ENCODE data around the gene ACRBP. TPM values are rescaled to one million over a fixed set of nuclear protein-coding genes. Genes with fewer than 3 reads are reported as not detected.

The ACRBP gene
- total RNA-seq, 1 experiment from 2014 or later: 0.54 TPM

DNA sequence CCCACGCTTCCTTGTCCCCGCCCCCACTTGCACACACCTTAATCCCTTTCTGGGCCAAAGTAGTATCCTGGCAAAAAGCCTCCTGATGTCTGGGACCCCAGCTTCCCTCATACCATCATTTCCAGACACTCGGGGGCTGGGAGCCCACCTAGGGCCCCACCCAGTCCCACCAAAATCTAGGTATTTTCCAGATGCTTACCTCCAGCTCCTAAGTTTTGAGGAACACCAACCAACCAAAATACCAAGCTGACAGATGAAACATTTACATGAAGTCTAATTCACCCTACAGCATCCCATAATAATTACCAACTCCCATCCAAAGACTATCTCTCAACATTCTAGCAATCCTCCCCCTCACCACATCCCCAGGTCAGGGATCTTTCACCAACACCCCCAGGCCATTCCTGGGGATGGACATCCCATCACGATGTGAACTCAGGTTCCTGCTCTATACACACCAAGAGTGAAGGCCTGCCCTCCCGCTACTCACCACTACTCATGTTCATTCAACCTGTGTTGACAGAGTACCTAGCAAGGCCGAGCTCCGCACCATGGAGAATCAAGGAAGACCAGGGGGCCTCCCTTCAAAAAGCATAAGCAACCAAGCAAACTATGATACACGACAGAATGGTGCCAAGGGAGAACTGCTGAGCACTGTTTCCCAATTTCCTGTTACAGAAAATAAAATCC lies 38.5 kb downstream of the ACRBP start:
- BruUV-seq (replicated peaks): no TSS peak
- no peak for ATAC-seq
- intact Hi-C loops (cut with micrococcal nuclease; ENCODE audit: unreplicated experiment) (no loop called here), in situ Hi-C loops (cut with HindIII; ENCODE audit: low pct_unique_long_range_greater_than_20kb, low sequenced_read_pairs) (no loop called here)
- POLR2A ChIA-PET: no interaction called here
- H3K27me3 ChIP-seq (ENCODE audit: control insufficient read depth, insufficient read depth, low read length): no peaks in the 10 kb centered on the region
- CTCF ChIA-PET: no interaction called here
- peaks cover 21% of the 10 kb centered on the region for H3K4me1 ChIP-seq (ENCODE audit: control insufficient read depth, insufficient read depth, low read length)
- H3K27ac ChIP-seq (ENCODE audit: low read length): 0 out of 2 replicates have a peak overlapping the region, but pooled peaks have one; percentile 17
- no peak for DNase-seq (ENCODE audit: low read depth, low spot score)
- H3K9me3 ChIP-seq (ENCODE audit: control insufficient read depth, insufficient read depth, low read depth, low read length): no peaks in the 10 kb centered on the region
- H3K4me3 ChIP-seq (ENCODE audit: low read depth in 2 of 2, low read length in 2 of 2): no peak overlapping the region
- no peaks in the 10 kb centered on the region for H3K36me3 ChIP-seq (ENCODE audit: control insufficient read depth, insufficient read depth, low read length)
- TF ChIP-seq POLR2AphosphoS5 (IDR thresholded peaks at IDR 0.05; ENCODE audit: low read depth, low read length) (no peak), TCF7L2 (IDR thresholded peaks at IDR 0.05; ENCODE audit: low read depth, low read length) (no peak), SIN3A (IDR thresholded peaks at IDR 0.05; ENCODE audit: borderline replicate concordance, insufficient read depth, low read depth, low read length) (no peak)
- TF ChIP-seq, protein P1, sequence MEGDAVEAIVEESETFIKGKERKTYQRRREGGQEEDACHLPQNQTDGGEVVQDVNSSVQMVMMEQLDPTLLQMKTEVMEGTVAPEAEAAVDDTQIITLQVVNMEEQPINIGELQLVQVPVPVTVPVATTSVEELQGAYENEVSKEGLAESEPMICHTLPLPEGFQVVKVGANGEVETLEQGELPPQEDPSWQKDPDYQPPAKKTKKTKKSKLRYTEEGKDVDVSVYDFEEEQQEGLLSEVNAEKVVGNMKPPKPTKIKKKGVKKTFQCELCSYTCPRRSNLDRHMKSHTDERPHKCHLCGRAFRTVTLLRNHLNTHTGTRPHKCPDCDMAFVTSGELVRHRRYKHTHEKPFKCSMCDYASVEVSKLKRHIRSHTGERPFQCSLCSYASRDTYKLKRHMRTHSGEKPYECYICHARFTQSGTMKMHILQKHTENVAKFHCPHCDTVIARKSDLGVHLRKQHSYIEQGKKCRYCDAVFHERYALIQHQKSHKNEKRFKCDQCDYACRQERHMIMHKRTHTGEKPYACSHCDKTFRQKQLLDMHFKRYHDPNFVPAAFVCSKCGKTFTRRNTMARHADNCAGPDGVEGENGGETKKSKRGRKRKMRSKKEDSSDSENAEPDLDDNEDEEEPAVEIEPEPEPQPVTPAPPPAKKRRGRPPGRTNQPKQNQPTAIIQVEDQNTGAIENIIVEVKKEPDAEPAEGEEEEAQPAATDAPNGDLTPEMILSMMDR (IDR thresholded peaks at IDR 0.05): no peak
- TF ChIP-seq, protein P2, sequence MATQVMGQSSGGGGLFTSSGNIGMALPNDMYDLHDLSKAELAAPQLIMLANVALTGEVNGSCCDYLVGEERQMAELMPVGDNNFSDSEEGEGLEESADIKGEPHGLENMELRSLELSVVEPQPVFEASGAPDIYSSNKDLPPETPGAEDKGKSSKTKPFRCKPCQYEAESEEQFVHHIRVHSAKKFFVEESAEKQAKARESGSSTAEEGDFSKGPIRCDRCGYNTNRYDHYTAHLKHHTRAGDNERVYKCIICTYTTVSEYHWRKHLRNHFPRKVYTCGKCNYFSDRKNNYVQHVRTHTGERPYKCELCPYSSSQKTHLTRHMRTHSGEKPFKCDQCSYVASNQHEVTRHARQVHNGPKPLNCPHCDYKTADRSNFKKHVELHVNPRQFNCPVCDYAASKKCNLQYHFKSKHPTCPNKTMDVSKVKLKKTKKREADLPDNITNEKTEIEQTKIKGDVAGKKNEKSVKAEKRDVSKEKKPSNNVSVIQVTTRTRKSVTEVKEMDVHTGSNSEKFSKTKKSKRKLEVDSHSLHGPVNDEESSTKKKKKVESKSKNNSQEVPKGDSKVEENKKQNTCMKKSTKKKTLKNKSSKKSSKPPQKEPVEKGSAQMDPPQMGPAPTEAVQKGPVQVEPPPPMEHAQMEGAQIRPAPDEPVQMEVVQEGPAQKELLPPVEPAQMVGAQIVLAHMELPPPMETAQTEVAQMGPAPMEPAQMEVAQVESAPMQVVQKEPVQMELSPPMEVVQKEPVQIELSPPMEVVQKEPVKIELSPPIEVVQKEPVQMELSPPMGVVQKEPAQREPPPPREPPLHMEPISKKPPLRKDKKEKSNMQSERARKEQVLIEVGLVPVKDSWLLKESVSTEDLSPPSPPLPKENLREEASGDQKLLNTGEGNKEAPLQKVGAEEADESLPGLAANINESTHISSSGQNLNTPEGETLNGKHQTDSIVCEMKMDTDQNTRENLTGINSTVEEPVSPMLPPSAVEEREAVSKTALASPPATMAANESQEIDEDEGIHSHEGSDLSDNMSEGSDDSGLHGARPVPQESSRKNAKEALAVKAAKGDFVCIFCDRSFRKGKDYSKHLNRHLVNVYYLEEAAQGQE (IDR thresholded peaks at IDR 0.05; ENCODE audit: insufficient read depth in 1 of 2, low read depth in 2 of 2, low read length in 1 of 2): no peak

DNA sequence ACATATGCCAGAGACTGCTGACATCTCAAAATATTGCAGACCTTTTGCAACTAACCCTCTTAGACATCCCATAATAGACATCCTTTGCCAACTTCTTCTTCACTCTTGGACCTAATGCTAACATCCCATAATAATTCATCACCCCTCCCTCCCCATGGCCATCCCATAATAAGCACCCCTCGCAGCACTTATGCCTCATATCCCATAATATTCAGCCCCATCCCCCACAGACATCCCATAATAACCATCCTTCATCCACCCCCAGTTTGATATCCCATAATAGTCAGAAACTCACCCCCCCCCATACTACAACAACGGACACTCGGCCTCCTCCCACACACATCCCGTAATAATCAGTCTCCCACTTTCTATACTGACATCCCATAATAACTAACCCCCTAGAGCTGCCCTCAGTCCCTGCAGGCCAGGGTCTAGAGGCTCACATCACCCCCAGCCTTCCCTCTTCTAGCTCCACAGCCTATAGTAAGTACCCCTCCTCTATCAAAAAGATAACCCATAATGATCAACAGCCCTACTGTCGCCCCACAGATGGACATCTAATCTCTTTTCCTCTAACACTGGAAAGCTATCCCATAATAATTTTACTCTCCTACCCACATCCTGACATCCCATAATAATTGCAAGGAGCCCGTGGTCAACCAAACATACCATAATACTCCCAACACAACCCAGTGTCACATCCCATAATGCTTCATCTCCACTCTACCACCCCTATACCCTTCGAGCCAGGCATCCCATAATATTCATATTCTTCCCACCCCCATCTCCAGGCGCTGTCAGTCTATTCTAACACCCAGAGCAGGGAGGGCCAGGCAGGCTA lies 39.3 kb downstream of the ACRBP start:
- ChIA-PET CTCF (no interaction called here), POLR2A (no interaction called here)
- peak; percentile 14 for ATAC-seq
- no TSS peak for BruUV-seq (replicated peaks)
- in situ Hi-C loops (cut with HindIII; ENCODE audit: low pct_unique_long_range_greater_than_20kb, low sequenced_read_pairs) (no loop called here), intact Hi-C loops (cut with micrococcal nuclease; ENCODE audit: unreplicated experiment) (loop anchor here (2.0 kb wide), 1 partner anchor 81 kb away; the partner anchor contains the start of gene ZNF384)
- Histone ChIP-seq H3K4me1 (ENCODE audit: control insufficient read depth, insufficient read depth, low read length) (peaks cover 17% of the 10 kb centered on the region), H3K27ac (ENCODE audit: low read length) (peak overlapping the region; percentile 63), H3K4me3 (ENCODE audit: low read depth in 2 of 2, low read length in 2 of 2) (peak overlapping the region in 1 of 2 experiments; percentile 23; a peak in 1 of 4 replicates), H3K27me3 (ENCODE audit: control insufficient read depth, insufficient read depth, low read length) (no peaks in the 10 kb centered on the region), H3K9me3 (ENCODE audit: control insufficient read depth, insufficient read depth, low read depth, low read length) (no peaks in the 10 kb centered on the region), H3K36me3 (ENCODE audit: control insufficient read depth, insufficient read depth, low read length) (no peaks in the 10 kb centered on the region)
- no peak for DNase-seq (ENCODE audit: low read depth, low spot score)
- TF ChIP-seq POLR2AphosphoS5 (IDR thresholded peaks at IDR 0.05; ENCODE audit: low read depth, low read length) (no peak), TCF7L2 (IDR thresholded peaks at IDR 0.05; ENCODE audit: low read depth, low read length) (no peak), SIN3A (IDR thresholded peaks at IDR 0.05; ENCODE audit: borderline replicate concordance, insufficient read depth, low read depth, low read length) (no peak)
- TF ChIP-seq, protein P1 (IDR thresholded peaks at IDR 0.05): no peak
- TF ChIP-seq, protein P2 (IDR thresholded peaks at IDR 0.05; ENCODE audit: insufficient read depth in 1 of 2, low read depth in 2 of 2, low read length in 1 of 2): no peak

Measured in Panc1 (cell line).